Fibroblast of villous mesenchyme (primary cell): ENCODE data around the gene MTUS2. TPM values are rescaled to one million over a fixed set of nuclear protein-coding genes. Genes with fewer than 3 reads are reported as not detected.

Source experiments
- DNase-seq: peaks from one replicate; pipeline ENCODE4 v3.0.0-alpha.2; 2010; ENCODE audit warnings: low read depth
- H3K4me3 ChIP-seq: 2 replicates; pipeline ENCODE4 v1.5.1; 2011; ENCODE audit warnings: low read depth, mild to moderate bottlenecking, low read length
- total RNA-seq: library from RNA; depleted of rRNA; stranded (reverse); fragments of >200 nt; gene quantifications from 2 replicates; pipeline ENCODE4 v1.2.3, GENCODE V29; 2012
- TF ChIP-seq, protein P1 (sequence below): IDR thresholded peaks from 2 replicates; pipeline ENCODE4 v1.5.1; 2012; ENCODE audit warnings: low read depth, mild to moderate bottlenecking, low read length; ENCODE audit not compliant: insufficient read depth

Gene MTUS2
- total RNA-seq, 1 donor = 1.3 TPM

DNA sequence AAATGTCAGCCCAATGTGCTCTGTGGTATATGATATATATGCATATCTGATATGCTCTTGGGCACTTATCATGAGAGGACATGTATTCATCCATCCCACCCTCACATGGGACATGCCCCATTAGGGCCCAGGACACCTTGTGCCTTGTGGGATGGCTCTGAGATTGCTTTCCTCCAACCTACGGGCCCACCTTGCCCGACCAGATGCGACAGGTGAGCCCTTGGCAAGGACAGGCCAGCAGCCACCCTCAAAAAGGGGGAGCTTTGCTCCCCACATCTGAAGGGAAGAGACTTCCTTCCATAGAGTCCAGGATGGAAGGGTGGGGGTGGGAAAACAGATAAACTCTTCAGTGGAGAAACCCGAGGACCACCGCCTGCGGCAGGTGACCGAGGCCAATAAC lies 716.7 kb downstream of the MTUS2 start:
- no peak overlapping the region for H3K4me3 ChIP-seq
- TF ChIP-seq, protein P1, sequence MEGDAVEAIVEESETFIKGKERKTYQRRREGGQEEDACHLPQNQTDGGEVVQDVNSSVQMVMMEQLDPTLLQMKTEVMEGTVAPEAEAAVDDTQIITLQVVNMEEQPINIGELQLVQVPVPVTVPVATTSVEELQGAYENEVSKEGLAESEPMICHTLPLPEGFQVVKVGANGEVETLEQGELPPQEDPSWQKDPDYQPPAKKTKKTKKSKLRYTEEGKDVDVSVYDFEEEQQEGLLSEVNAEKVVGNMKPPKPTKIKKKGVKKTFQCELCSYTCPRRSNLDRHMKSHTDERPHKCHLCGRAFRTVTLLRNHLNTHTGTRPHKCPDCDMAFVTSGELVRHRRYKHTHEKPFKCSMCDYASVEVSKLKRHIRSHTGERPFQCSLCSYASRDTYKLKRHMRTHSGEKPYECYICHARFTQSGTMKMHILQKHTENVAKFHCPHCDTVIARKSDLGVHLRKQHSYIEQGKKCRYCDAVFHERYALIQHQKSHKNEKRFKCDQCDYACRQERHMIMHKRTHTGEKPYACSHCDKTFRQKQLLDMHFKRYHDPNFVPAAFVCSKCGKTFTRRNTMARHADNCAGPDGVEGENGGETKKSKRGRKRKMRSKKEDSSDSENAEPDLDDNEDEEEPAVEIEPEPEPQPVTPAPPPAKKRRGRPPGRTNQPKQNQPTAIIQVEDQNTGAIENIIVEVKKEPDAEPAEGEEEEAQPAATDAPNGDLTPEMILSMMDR = no peak
- DNase-seq = no peak

DNA sequence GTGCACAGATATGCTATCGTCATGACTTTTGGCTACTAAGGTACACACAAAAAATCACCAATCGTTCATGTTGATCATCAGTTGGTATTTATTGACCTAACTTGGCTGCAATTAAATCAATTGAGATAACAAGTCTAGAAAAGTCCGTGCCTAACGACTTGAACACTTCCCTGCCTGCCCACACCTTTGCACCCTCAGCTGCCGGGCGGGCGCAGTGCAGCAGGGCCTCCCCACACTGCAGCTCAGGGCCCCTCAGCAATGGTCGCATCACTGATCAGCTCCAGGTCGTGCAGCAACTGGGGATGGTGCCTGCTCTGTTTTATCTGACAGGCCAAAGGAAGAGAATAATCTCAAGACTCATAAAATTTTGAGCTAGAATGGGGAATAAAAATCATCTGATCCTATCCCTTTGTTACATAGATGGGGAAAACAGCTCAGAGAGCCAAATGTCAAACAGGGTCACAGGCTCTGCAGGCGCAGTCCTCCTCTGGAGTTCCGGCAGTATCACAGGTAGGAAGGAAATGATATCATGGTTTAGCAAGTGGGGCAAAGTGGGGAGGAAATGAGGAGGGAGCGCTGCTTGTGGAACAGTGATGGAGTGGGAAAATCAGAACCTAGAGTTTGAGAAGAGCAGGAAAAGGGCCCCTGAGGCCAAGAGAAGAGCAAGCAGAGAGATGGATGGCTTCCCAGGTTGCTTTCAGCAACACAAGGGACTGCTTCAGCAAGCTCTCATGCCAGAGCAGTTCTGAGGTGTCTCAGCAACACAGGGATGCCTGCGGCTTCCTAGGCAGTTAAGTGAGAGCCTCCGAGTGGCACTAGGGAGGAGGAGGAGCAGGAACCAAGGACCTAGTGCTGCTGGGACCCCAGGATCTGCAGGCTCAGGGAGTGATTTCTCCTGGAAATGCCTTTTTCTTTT lies 717.9 kb downstream of the MTUS2 start:
- TF ChIP-seq, protein P1 = no peak
- no peak for DNase-seq
- no peak overlapping the region for H3K4me3 ChIP-seq

DNA sequence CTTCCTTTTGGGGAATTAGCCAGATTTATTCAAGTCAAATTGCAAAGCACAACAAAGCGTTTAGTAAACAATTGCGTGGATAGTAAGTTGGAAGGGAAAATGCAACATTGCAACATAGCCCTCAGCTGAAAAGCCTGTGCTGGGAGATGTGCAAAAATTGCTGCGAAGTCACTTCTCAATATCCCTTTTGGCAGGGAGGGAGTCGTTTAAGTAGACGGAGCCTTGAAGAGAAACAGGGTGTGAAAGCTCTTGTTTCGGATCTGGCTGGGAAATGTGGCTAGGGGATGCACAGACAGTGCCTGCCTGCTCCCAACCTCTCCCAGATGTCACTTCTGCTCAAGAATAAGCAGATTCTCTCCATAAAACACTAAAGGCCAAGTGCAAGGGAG lies 718.5 kb downstream of the MTUS2 start:
- peak; percentile 53 for DNase-seq
- TF ChIP-seq, protein P1 = no peak

DNA sequence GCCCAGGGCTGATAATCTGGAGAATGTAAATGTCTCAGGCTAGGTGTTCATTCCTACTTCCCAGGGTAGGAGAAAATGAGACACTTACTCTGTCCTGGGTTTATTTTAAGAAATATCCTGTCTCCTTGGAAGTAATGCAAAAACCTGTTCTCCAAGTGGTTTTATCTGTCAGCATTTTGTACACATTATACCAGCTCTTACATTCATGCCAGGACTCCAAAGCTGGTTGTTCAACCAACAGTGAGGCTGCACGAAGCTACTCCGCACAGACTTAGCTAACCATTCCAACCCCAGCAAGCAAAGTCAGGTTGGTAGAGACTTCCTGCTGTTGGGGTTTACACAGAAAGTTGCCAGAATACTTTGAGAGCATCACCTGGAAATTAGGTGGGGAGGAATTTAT lies 719.7 kb downstream of the MTUS2 start:
- H3K4me3 ChIP-seq = no peak overlapping the region
- TF ChIP-seq, protein P1 = no peak
- DNase-seq = no peak

More for the DNA sequence above, 718.5 kb downstream of the MTUS2 start:
- no peak overlapping the region for H3K4me3 ChIP-seq

DNA sequence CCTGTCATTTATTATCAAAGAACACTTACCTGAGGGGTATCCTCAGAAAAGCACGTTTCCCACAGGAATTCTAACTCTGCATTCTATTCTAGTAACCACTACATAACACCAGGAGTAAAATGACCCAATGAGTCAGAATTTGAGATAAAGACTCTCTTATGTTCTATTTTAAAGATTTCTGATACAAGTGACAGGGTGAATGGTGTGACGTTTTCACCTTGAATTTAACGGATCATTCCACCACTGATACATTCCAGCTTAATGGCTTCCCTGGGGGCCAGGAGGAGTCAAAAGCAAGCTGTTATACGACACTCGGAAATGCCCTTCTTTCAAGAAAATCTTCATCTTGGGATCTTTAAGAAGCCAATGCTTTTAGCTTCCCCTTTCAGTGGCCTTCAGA lies 720.2 kb downstream of the MTUS2 start:
- H3K4me3 ChIP-seq = no peak overlapping the region
- no peak for DNase-seq
- TF ChIP-seq, protein P1 = no peak

DNA sequence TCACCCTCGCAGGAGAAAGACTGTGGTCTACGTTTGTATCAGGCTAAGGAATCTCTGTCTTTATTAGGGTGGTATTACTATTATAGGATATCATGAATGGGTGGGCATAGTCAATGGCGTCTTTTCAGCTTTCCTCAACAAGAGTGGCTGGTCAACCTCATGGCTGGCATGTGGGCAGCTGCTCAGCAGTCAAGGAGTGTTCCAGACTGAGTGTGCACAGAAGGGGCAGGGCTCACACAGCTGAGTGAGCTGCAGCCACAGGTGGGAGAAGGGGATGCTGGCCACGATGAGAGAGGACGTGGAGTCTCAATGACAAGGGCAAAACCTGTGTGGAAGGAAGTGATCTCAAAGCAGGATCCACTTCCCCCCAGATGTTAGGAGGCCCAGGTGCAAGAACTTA lies 720.7 kb downstream of the MTUS2 start:
- TF ChIP-seq, protein P1 = no peak
- no peak for DNase-seq
- no peak overlapping the region for H3K4me3 ChIP-seq
